ENCODE results near the gene MT1X. TPM values are rescaled to one million over a fixed set of nuclear protein-coding genes. Genes with fewer than 3 reads are reported as not detected.
A peak's percentile ranks its signal among the peaks of the same experiment; 100 is the strongest.

The MT1X gene
- total RNA-seq, 1 donor from 2014 or later: 3,049 TPM

- intact Hi-C loops (cut with DNase I): no loop called here
- TF ChIP-seq POLR2A (IDR thresholded peaks at IDR 0.05) (no peak), POLR2AphosphoS5 (IDR thresholded peaks at IDR 0.05; ENCODE audit: insufficient read depth in 1 of 2, low read depth in 1 of 2) (peak; percentile 23 to 26), CTCF (IDR thresholded peaks at IDR 0.05) (no peak)
- no peak for DNase-seq (ENCODE audit: extremely low spot score in 2 of 2)
- Histone ChIP-seq H3K4me3 (no peak overlapping the region), H3K27me3 (no peaks in the 10 kb centered on the region), H3K36me3 (no peaks in the 10 kb centered on the region), H3K9me3 (no peaks in the 10 kb centered on the region), H3K27ac (no peak overlapping the region), H3K4me1 (peaks cover 8% of the 10 kb centered on the region)
These were observed 9.6 kb downstream of the MT1X start for GRCh38 chr16:56691885-56692284.

- no peak for DNase-seq (ENCODE audit: extremely low spot score in 2 of 2)
- Histone ChIP-seq H3K36me3 (no peaks in the 10 kb centered on the region), H3K9me3 (no peaks in the 10 kb centered on the region), H3K27ac (no peak overlapping the region), H3K4me3 (no peak overlapping the region), H3K4me1 (peaks cover 8% of the 10 kb centered on the region), H3K27me3 (no peaks in the 10 kb centered on the region)
- TF ChIP-seq POLR2AphosphoS5 (IDR thresholded peaks at IDR 0.05; ENCODE audit: insufficient read depth in 1 of 2, low read depth in 1 of 2) (no peak), POLR2A (IDR thresholded peaks at IDR 0.05) (no peak), CTCF (IDR thresholded peaks at IDR 0.05) (no peak)
- intact Hi-C loops (cut with DNase I): loop anchor here (5.0 kb wide), 1 partner anchor 287 kb away; no protein-coding TSS in a partner anchor
These were observed 13.0 kb downstream of the MT1X start for GRCh38 chr16:56695246-56695645.

GRCh38 chr16:56697456-56698155, 15.3 kb downstream of the MT1X start:
- no peaks in the 10 kb centered on the region for H3K9me3 ChIP-seq
- H3K36me3 ChIP-seq: no peaks in the 10 kb centered on the region
- H3K27ac ChIP-seq: no peak overlapping the region
- intact Hi-C loops (cut with DNase I): loop anchor here (5.0 kb wide), 1 partner anchor 285 kb away; no protein-coding TSS in a partner anchor
- H3K27me3 ChIP-seq: no peaks in the 10 kb centered on the region
- no peak overlapping the region for H3K4me3 ChIP-seq
- DNase-seq (ENCODE audit: extremely low spot score in 2 of 2): no peak
- TF ChIP-seq POLR2AphosphoS5 (IDR thresholded peaks at IDR 0.05; ENCODE audit: insufficient read depth in 1 of 2, low read depth in 1 of 2): no peak
- no peak for TF ChIP-seq POLR2A (IDR thresholded peaks at IDR 0.05)
- TF ChIP-seq CTCF (IDR thresholded peaks at IDR 0.05): no peak
- no peaks in the 10 kb centered on the region for H3K4me1 ChIP-seq

- no peak for DNase-seq (ENCODE audit: extremely low spot score in 2 of 2)
- Histone ChIP-seq H3K27ac (no peak overlapping the region), H3K9me3 (no peaks in the 10 kb centered on the region), H3K4me3 (no peak overlapping the region), H3K36me3 (no peaks in the 10 kb centered on the region), H3K4me1 (no peaks in the 10 kb centered on the region), H3K27me3 (no peaks in the 10 kb centered on the region)
- TF ChIP-seq CTCF (IDR thresholded peaks at IDR 0.05): no peak
- TF ChIP-seq POLR2A (IDR thresholded peaks at IDR 0.05): no peak
- no peak for TF ChIP-seq POLR2AphosphoS5 (IDR thresholded peaks at IDR 0.05; ENCODE audit: insufficient read depth in 1 of 2, low read depth in 1 of 2)
- intact Hi-C loops (cut with DNase I): loop anchor here (5.0 to 10.0 kb wide), 2 partner anchors 98 to 185 kb away; no protein-coding TSS in a partner anchor
These were observed 17.9 kb downstream of the MT1X start for GRCh38 chr16:56700195-56700594.

- Histone ChIP-seq H3K4me3 (no peak overlapping the region), H3K27me3 (no peaks in the 10 kb centered on the region), H3K27ac (no peak overlapping the region), H3K4me1 (no peaks in the 10 kb centered on the region), H3K36me3 (no peaks in the 10 kb centered on the region), H3K9me3 (no peaks in the 10 kb centered on the region)
- peak in 1 of 2 donors; percentile 64 for DNase-seq (ENCODE audit: extremely low spot score in 2 of 2)
- no peak for TF ChIP-seq POLR2A (IDR thresholded peaks at IDR 0.05)
- no peak for TF ChIP-seq POLR2AphosphoS5 (IDR thresholded peaks at IDR 0.05; ENCODE audit: insufficient read depth in 1 of 2, low read depth in 1 of 2)
- TF ChIP-seq CTCF (IDR thresholded peaks at IDR 0.05): no peak
- intact Hi-C loops (cut with DNase I): loop anchor here (5.0 to 10.0 kb wide), 2 partner anchors 98 to 186 kb away; no protein-coding TSS in a partner anchor
These were observed 18.4 kb downstream of the MT1X start for GRCh38 chr16:56700631-56701030.
